GM23338 (cell line): ENCODE results near the gene CMKLR1. TPM values are rescaled to one million over a fixed set of nuclear protein-coding genes. Genes with fewer than 3 reads are reported as not detected.
A peak's percentile ranks its signal among the peaks of the same experiment; 100 is the strongest.

ENCODE experiments used
- ATAC-seq: fragments of 200-7000 bp; cut with Tn5 transposase; 3 replicates; pipeline ENCODE4 v1.9.1; 2020
- DNase-seq: peaks from one replicate; pipeline ENCODE4 v3.0.0-alpha.2; 2015; ENCODE audit warnings: low spot score
- H2AFZ ChIP-seq: fragments of 200-600 bp; sonication (generic); 2 replicates; pipeline ENCODE4 v1.8.0; 2016; ENCODE audit warnings: antibody characterized with exemption, mild to moderate bottlenecking, moderate library complexity
- H3F3A ChIP-seq: fragments of 200-600 bp; sonication (generic); replicated peaks from 2 replicates; pipeline ENCODE4 v1.8.0; 2017; ENCODE audit warnings: antibody characterized with exemption, mixed run types, low read depth
- H3K27ac ChIP-seq: fragments of 200-600 bp; sonication (generic); 2 replicates; pipeline ENCODE4 v1.6.1; 2016; ENCODE audit warnings: low read depth
- H3K27me3 ChIP-seq: fragments of 200-600 bp; sonication (generic); 2 replicates; pipeline ENCODE4 v1.8.0; 2016; ENCODE audit warnings: mild to moderate bottlenecking, mixed run types, moderate library complexity; ENCODE audit not compliant: insufficient read depth
- H3K36me3 ChIP-seq: fragments of 200-600 bp; sonication (generic); 2 replicates; pipeline ENCODE4 v1.8.0; 2016; ENCODE audit warnings: mild to moderate bottlenecking; ENCODE audit not compliant: insufficient read depth
- H3K4me1 ChIP-seq: fragments of 200-600 bp; sonication (generic); 2 replicates; pipeline ENCODE4 v1.8.0; 2016; ENCODE audit warnings: mild to moderate bottlenecking, moderate library complexity; ENCODE audit not compliant: insufficient read depth
- H3K4me2 ChIP-seq: fragments of 200-600 bp; sonication (generic); 2 replicates; pipeline ENCODE4 v1.7.1; 2017; ENCODE audit warnings: mixed run types
- H3K4me3 ChIP-seq: fragments of 200-600 bp; sonication (generic); 2 replicates; pipeline ENCODE4 v1.6.1; 2016; ENCODE audit warnings: mixed run types
- H3K79me2 ChIP-seq: fragments of 200-600 bp; sonication (generic); replicated peaks from 2 replicates; pipeline ENCODE4 v1.8.0; 2017; ENCODE audit warnings: mild to moderate bottlenecking; ENCODE audit not compliant: insufficient read depth
- H3K9me2 ChIP-seq: fragments of 200-600 bp; sonication (generic); 2 replicates; pipeline ENCODE4 v1.8.0; 2017; ENCODE audit not compliant: insufficient read depth
- H4K20me1 ChIP-seq: fragments of 200-600 bp; sonication (generic); replicated peaks from 2 replicates; pipeline ENCODE4 v1.8.0; 2017; ENCODE audit warnings: mild to moderate bottlenecking; ENCODE audit not compliant: insufficient read depth
- H3K27ac Mint-ChIP-seq: 2 replicates; pipeline ENCODE4 v1.8.0; 2020; ENCODE audit warnings: inconsistent platforms, mild to moderate bottlenecking, moderate library complexity, mixed read lengths
- H3K27me3 Mint-ChIP-seq: 3 replicates; pipeline ENCODE4 v1.8.0; 2022; ENCODE audit warnings: low read depth, mild to moderate bottlenecking, moderate library complexity, mixed read lengths, inconsistent platforms; ENCODE audit not compliant: insufficient read depth, poor library complexity
- H3K36me3 Mint-ChIP-seq: 3 replicates; pipeline ENCODE4 v1.8.0; 2021; ENCODE audit warnings: low read depth, mild to moderate bottlenecking, inconsistent platforms, moderate library complexity, mixed read lengths
- H3K4me1 Mint-ChIP-seq: 3 replicates; pipeline ENCODE4 v1.8.0; 2020; ENCODE audit warnings: mild to moderate bottlenecking, inconsistent platforms, mixed read lengths
- H3K4me3 Mint-ChIP-seq: 3 replicates; pipeline ENCODE4 v1.8.0; 2021; ENCODE audit warnings: moderate library complexity, mild to moderate bottlenecking, inconsistent platforms, mixed read lengths
- H3K9me3 Mint-ChIP-seq: 3 replicates; pipeline ENCODE4 v1.8.0; 2020; ENCODE audit warnings: moderate library complexity, mild to moderate bottlenecking, inconsistent platforms, mixed read lengths
- ETS1 ChIP-seq: IDR thresholded peaks from 2 replicates; pipeline ENCODE4 v1.6.1; 2016; ENCODE audit warnings: antibody characterized with exemption
- JUNB ChIP-seq: IDR thresholded peaks from one replicate; pipeline ENCODE4 v1.6.1; 2016; ENCODE audit warnings: antibody characterized with exemption; ENCODE audit not compliant: unreplicated experiment
- REST ChIP-seq: IDR thresholded peaks from one replicate; pipeline ENCODE4 v1.6.1; 2018; ENCODE audit warnings: antibody characterized with exemption; ENCODE audit not compliant: unreplicated experiment
- polyA plus RNA-seq: library from polyadenylated mRNA; unstranded; fragments of >200 nt; fragmentation: Nextera tagmentation; extraction: Ambion mirVana; gene quantifications from 2 replicates; pipeline ENCODE4 v1.2.1, GENCODE V29; 2016
- total RNA-seq: library from RNA; depleted of rRNA; stranded (reverse); fragments of >200 nt; shearing (Covaris generic); gene quantifications from 2 replicates; pipeline ENCODE4 v1.2.3, GENCODE V29; 2014

CMKLR1 gene
- total and polyA plus RNA-seq, 2 experiments from 2014 or later, result 0.40 to 2.6 TPM

- H3F3A ChIP-seq, result no peaks in the 10 kb centered on the region
- Mint-ChIP-seq H3K27me3 (peaks cover 2% of the 10 kb centered on the region), H3K4me1 (no peaks in the 10 kb centered on the region), H3K4me3 (no peak overlapping the region), H3K27ac (no peak overlapping the region), H3K9me3 (peaks cover 2% of the 10 kb centered on the region; the same call in 1 of the 3 replicates), H3K36me3 (no peaks in the 10 kb centered on the region)
- TF ChIP-seq ETS1 (no peak), REST (peak; percentile 70)
- no peaks in the 10 kb centered on the region for H3K36me3 ChIP-seq
- H2AFZ ChIP-seq, result no peak overlapping the region
- H3K4me2 ChIP-seq, result no peak overlapping the region
- no peak for ATAC-seq
- H3K27me3 ChIP-seq, result no peaks in the 10 kb centered on the region
- no peaks in the 10 kb centered on the region for H4K20me1 ChIP-seq
- H3K27ac ChIP-seq, result no peak overlapping the region
- peaks cover 1% of the 10 kb centered on the region for H3K9me2 ChIP-seq
- peaks cover 2% of the 10 kb centered on the region; the same call in 1 of the 2 replicates for H3K4me1 ChIP-seq
- H3K79me2 ChIP-seq, result no peaks in the 10 kb centered on the region
- DNase-seq, result no peak
- H3K4me3 ChIP-seq, result no peak overlapping the region
These were observed 71.7 kb downstream of the CMKLR1 start for GRCh38 chr12:108267450-108267849.

GRCh38 chr12:108266131-108266530 is 73.0 kb downstream of the CMKLR1 start:
- Histone ChIP-seq H3K4me1 (peaks cover 2% of the 10 kb centered on the region; the same call in 1 of the 2 replicates), H3K27ac (no peak overlapping the region), H3K36me3 (no peaks in the 10 kb centered on the region), H3K27me3 (no peaks in the 10 kb centered on the region), H3K79me2 (no peaks in the 10 kb centered on the region), H3K4me2 (no peak overlapping the region), H3K4me3 (no peak overlapping the region), H4K20me1 (no peaks in the 10 kb centered on the region), H2AFZ (no peak overlapping the region), H3F3A (no peaks in the 10 kb centered on the region), H3K9me2 (peaks cover 4% of the 10 kb centered on the region)
- peaks cover 14% of the 10 kb centered on the region for H3K9me3 Mint-ChIP-seq
- no peak for ATAC-seq
- no peak overlapping the region for H3K27ac Mint-ChIP-seq
- H3K4me1 Mint-ChIP-seq, result no peaks in the 10 kb centered on the region
- no peak for DNase-seq
- TF ChIP-seq JUNB (no peak), REST (no peak)
- no peak overlapping the region for H3K4me3 Mint-ChIP-seq
- peaks cover 5% of the 10 kb centered on the region; the same call in 1 of the 3 replicates for H3K36me3 Mint-ChIP-seq
- H3K27me3 Mint-ChIP-seq, result peaks cover 2% of the 10 kb centered on the region
